Dermis blood vessel endothelial cell (primary cell): ENCODE results near the gene ATF7. TPM values are rescaled to one million over a fixed set of nuclear protein-coding genes. Genes with fewer than 3 reads are reported as not detected.
A peak's percentile ranks its signal among the peaks of the same experiment; 100 is the strongest.
"Not testable (repeated sequence)": the region's sequence is repeated elsewhere in the genome, so short reads cannot be mapped to it uniquely, and the experiment has no call there.

ENCODE experiments used
- DNase-seq: peaks from one replicate; pipeline ENCODE4 v3.0.0; 2010
- total RNA-seq: library from RNA; depleted of rRNA; stranded (reverse); fragments of >200 nt; gene quantifications from 2 replicates; pipeline ENCODE4 v1.2.3, GENCODE V29; 2014

The ATF7 gene
- total RNA-seq, 1 donor from 2014 or later, result 12.9 TPM

GRCh38 chr12:53499266-53500141 lies 126.7 kb downstream of the ATF7 start, which contains the start of gene MAP3K12:
Gene MAP3K12 (minus strand): TSS chr12:53499458. CDS start chr12:53487391, 12,067 bp downstream.
- DNase-seq, result peak; percentile 40

- DNase-seq, result no peak
Measured at GRCh38 chr12:53498235-53498630, 127.9 kb downstream of the ATF7 start.

GRCh38 chr12:53497461-53497860 lies 128.7 kb downstream of the ATF7 start:
- no peak for DNase-seq

GRCh38 chr12:53496752-53497032 lies 129.5 kb downstream of the ATF7 start:
- no peak for DNase-seq

GRCh38 chr12:53495903-53496751 lies 130.1 kb downstream of the ATF7 start:
- DNase-seq, result peak; percentile 55

GRCh38 chr12:53493610-53494391 lies 132.4 kb downstream of the ATF7 start:
- no peak for DNase-seq

GRCh38 chr12:53492830-53493609 lies 133.2 kb downstream of the ATF7 start:
- peak; percentile 94 for DNase-seq

- no peak for DNase-seq
Measured at GRCh38 chr12:53492188-53492587, 134.0 kb downstream of the ATF7 start.

- DNase-seq, result no peak
Measured at GRCh38 chr12:53489242-53489864, 136.8 kb downstream of the ATF7 start.

GRCh38 chr12:53486736-53487487 lies 139.3 kb downstream of the ATF7 start:
- DNase-seq, result no peak

GRCh38 chr12:53485955-53486735 lies 140.0 kb downstream of the ATF7 start:
- no peak for DNase-seq

- DNase-seq, result no peak
Measured at GRCh38 chr12:53484686-53485575, 141.3 kb downstream of the ATF7 start.

GRCh38 chr12:53483979-53484377 lies 142.2 kb downstream of the ATF7 start:
- DNase-seq, result no peak

- DNase-seq, result no peak
Measured at GRCh38 chr12:53483225-53483978, 142.8 kb downstream of the ATF7 start.

GRCh38 chr12:53482626-53483168 lies 143.5 kb downstream of the ATF7 start:
- no peak for DNase-seq

- DNase-seq, result peak; percentile 42
Measured at GRCh38 chr12:53481939-53482586, 144.1 kb downstream of the ATF7 start.

GRCh38 chr12:53481458-53481857 lies 144.7 kb downstream of the ATF7 start:
- DNase-seq, result not testable (repeated sequence)
